Karpas-422 (cell line): ENCODE results near the gene XRCC3. TPM values are rescaled to one million over a fixed set of nuclear protein-coding genes. Genes with fewer than 3 reads are reported as not detected.
A peak's percentile ranks its signal among the peaks of the same experiment; 100 is the strongest.

Experiments used
- DNase-seq: peaks from one replicate; pipeline ENCODE4 v3.0.0-alpha.2; 2015
- H2AFZ ChIP-seq: fragments of 200-600 bp; sonication (generic); 2 replicates; pipeline ENCODE4 v1.6.1; 2014; ENCODE audit warnings: antibody characterized with exemption, low read length, mixed read lengths
- H3K27ac ChIP-seq: fragments of 200-600 bp; sonication (generic); 2 replicates; pipeline ENCODE4 v1.5.1; 2014; ENCODE audit warnings: mild to moderate bottlenecking, low read length, moderate library complexity
- H3K27me3 ChIP-seq: fragments of 200-600 bp; sonication (generic); 2 replicates; pipeline ENCODE4 v1.6.1; 2014; ENCODE audit warnings: low read length, mixed read lengths
- H3K36me3 ChIP-seq: fragments of 200-600 bp; sonication (generic); 2 replicates; pipeline ENCODE4 v1.6.1; 2014; ENCODE audit warnings: low read length, mixed read lengths; ENCODE audit not compliant: insufficient read depth
- H3K4me1 ChIP-seq: fragments of 200-600 bp; sonication (generic); 2 replicates; pipeline ENCODE4 v1.6.1; 2014; ENCODE audit warnings: mild to moderate bottlenecking, low read length, mixed read lengths
- H3K4me2 ChIP-seq: fragments of 200-600 bp; sonication (generic); 2 replicates; pipeline ENCODE4 v1.6.1; 2014; ENCODE audit warnings: low read length, low read depth, mild to moderate bottlenecking; ENCODE audit not compliant: poor library complexity, severe bottlenecking
- H3K4me3 ChIP-seq: fragments of 200-600 bp; sonication (generic); 2 replicates; pipeline ENCODE4 v1.5.1; 2014; ENCODE audit warnings: mild to moderate bottlenecking, antibody characterized with exemption, low read length, mixed read lengths
- H3K79me2 ChIP-seq: fragments of 200-600 bp; sonication (generic); 2 replicates; pipeline ENCODE4 v1.6.1; 2014; ENCODE audit warnings: mild to moderate bottlenecking, low read length, mixed read lengths
- H3K9ac ChIP-seq: fragments of 200-600 bp; sonication (generic); 2 replicates; pipeline ENCODE4 v1.6.0; 2014; ENCODE audit warnings: low read length
- H3K9me2 ChIP-seq: fragments of 200-600 bp; sonication (generic), shearing (Covaris generic); replicated peaks from 2 replicates; pipeline ENCODE4 v1.6.0; 2014; ENCODE audit warnings: mild to moderate bottlenecking, low read length, moderate library complexity; ENCODE audit not compliant: insufficient read depth
- H3K9me3 ChIP-seq: fragments of 300-700, 200-600 bp; sonication (generic); 2 replicates; pipeline ENCODE4 v1.6.1; 2014; ENCODE audit warnings: low read length, mixed read lengths
- H4K20me1 ChIP-seq: fragments of 200-600 bp; sonication (generic); 2 replicates; pipeline ENCODE4 v1.6.1; 2014; ENCODE audit warnings: mild to moderate bottlenecking, antibody characterized with exemption, low read length, low read depth; ENCODE audit not compliant: insufficient read depth
- total RNA-seq: library from RNA; depleted of rRNA; stranded (reverse); fragments of >200 nt; shearing (Covaris generic); gene quantifications from 2 replicates; pipeline ENCODE4 v1.2.3, GENCODE V29; 2014; ENCODE audit warnings: low replicate concordance

XRCC3 gene
- total RNA-seq, 1 experiment from 2014 or later, result 36.7 TPM

DNA sequence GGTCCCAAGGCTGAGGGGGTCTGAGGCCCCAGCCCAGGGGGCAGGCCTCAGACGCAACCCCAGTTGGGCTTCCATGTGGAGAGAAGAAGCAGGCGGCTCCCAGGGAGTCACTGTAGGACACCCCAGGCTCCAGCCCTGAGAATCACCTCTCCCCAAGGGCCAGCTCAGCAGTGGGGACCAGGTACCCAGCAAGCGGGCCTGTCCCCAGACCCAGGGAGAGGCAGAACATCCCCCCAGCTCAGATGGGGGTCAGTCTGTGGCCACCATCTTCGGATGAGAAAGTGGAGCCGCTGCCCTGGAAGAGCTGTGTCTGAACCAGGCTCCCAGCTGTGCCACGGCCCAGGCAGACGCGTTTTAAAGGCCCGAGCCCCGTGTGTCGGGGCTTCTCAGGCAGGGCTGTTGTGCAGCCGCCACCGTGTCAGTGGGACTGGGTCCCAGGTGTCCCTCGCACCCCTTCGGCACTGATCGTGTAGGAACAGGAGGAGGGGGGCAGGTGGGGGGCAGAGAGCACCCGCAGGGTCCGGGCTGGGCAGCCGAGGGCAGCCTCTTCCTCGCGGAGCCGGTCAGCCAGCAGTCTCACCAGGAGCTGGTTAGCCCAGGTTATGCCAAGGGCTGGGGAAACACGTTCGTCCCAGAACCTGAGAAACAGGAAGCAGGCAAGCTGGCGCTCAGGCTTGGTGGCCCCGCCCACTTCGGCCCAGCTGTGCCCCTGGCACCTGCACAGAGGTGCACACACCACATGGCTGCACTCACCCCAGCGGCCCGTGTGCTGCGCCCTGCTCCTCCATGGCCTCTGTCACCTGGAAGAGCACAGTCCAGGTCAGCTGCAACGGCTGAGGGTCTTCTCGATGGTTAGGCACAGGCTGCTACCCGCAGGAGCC lies 16.6 kb downstream of the XRCC3 start:
- DNase-seq, result peak; percentile 93
- Histone ChIP-seq H3K27ac (peak overlapping the region; percentile 77), H3K9ac (peak overlapping the region; percentile 22), H3K79me2 (peaks cover 11% of the 10 kb centered on the region), H4K20me1 (peaks cover 14% of the 10 kb centered on the region; the same call in 1 of the 2 replicates), H3K4me3 (no peak overlapping the region; the same call in 1 of the 2 replicates), H3K36me3 (peaks cover 25% of the 10 kb centered on the region), H2AFZ (no peak overlapping the region), H3K9me2 (no peaks in the 10 kb centered on the region), H3K4me2 (peak overlapping the region; percentile 35), H3K27me3 (no peaks in the 10 kb centered on the region), H3K4me1 (peaks cover 90% of the 10 kb centered on the region), H3K9me3 (no peaks in the 10 kb centered on the region)

DNA sequence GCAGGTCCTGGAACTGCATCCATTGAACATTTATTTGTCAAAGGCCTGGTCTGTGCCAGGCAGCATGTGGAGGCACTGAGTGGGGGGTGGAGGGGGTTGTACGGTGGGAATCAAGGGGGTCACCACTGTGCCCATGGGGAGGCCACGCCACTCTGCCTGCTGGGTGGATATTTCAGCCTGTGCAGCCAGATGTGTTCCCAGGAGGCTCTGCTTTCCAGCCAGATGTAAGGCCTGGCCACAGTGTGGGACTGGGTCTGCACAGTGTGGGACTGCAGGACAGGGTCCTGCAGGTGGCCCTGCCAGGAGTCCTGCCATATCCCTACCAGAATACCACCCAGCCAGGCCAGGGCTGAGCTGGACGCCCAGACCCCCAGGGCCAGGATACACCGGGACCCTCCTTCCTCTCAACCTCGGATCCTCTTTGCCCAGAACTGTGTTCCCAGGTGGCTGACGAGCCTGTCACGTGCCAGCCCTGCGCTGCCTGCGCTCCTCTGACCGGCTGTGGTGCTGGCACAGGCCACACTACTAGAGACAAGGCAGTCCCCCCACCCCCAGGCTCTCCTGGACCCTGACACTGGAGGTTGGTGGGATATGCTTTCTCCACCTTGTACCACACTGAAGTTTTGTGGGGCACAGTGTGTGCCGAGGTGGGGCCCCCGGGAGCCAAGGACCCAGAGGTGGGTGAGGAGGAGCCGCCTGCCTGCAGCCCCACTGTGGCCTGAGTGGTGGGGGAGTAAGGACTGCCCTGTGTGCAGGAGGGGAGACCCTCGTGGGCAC lies 17.5 kb downstream of the XRCC3 start:
- Histone ChIP-seq H3K27me3 (no peaks in the 10 kb centered on the region), H4K20me1 (peaks cover 17% of the 10 kb centered on the region; the same call in 1 of the 2 replicates), H3K36me3 (peaks cover 27% of the 10 kb centered on the region), H3K4me3 (no peak overlapping the region), H3K4me2 (peak overlapping the region; percentile 14), H3K79me2 (peaks cover 17% of the 10 kb centered on the region), H3K9me2 (no peaks in the 10 kb centered on the region), H2AFZ (no peak overlapping the region), H3K27ac (peak overlapping the region; percentile 77), H3K4me1 (peaks cover 88% of the 10 kb centered on the region), H3K9ac (peak overlapping the region; percentile 22; the same call in 1 of the 2 replicates), H3K9me3 (no peaks in the 10 kb centered on the region)
- no peak for DNase-seq

DNA sequence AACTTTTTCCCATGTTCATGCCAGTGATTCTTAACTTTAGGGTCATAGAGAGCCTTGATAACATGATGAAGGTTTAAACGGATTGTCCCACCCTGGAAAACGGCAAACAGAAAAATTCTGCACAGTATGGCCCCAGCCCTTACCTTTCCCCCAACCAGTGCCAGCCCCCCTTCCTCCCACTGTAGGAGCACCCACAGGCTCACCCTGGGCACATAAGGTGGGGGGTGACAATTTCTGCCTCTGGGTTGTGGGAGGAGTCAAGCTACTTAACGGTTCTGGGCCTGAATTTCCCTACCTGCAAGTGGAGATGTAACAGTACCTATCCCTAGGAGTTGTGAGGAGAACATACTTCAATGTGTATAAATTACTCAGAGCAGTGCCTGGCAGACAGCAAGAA lies 18.0 kb downstream of the XRCC3 start:
- H2AFZ ChIP-seq, result no peak overlapping the region
- H3K9ac ChIP-seq, result peak overlapping the region; percentile 22; the same call in 1 of the 2 replicates
- H3K9me3 ChIP-seq, result no peaks in the 10 kb centered on the region
- peak overlapping the region; percentile 14 for H3K4me2 ChIP-seq
- H4K20me1 ChIP-seq, result peaks cover 17% of the 10 kb centered on the region; the same call in 1 of the 2 replicates
- no peak overlapping the region for H3K4me3 ChIP-seq
- peak overlapping the region; percentile 77 for H3K27ac ChIP-seq
- H3K4me1 ChIP-seq, result peaks cover 88% of the 10 kb centered on the region
- peaks cover 17% of the 10 kb centered on the region for H3K79me2 ChIP-seq
- peak; percentile 62 for DNase-seq
- peaks cover 27% of the 10 kb centered on the region for H3K36me3 ChIP-seq
- no peaks in the 10 kb centered on the region for H3K27me3 ChIP-seq
- H3K9me2 ChIP-seq, result no peaks in the 10 kb centered on the region

DNA sequence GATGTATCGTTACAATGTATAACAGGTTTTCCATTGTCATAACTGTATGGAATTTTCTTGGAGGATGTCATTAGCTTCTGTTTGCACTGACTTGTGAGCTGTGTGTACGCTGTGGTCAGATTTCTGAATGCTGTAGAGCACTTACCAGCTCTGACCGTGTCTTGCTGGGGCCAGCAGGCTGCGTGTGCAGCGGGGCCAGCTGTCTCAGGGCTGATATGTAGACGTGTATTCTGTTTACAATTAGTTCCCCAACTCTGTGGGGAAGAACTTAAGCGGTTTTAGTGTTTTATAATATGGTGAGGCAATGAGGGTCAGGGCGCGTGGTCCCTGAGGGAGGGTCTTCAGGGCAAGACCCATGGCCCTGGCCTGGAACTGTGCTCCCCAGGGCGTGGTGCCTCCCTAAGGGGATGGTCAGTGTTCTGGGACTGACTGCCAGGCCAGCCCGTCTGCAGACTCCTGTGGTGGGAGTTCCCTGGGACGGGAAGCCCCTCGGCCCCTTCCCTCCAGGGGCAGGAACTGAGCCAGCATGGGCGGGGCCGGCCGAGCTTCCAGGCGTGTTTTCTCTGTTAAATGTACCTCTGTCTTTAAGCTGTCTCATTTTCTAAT lies 18.7 kb downstream of the XRCC3 start:
- Histone ChIP-seq H3K4me2 (no peak overlapping the region), H2AFZ (no peak overlapping the region), H3K27ac (peak overlapping the region; percentile 77), H3K36me3 (peaks cover 27% of the 10 kb centered on the region), H3K9me2 (no peaks in the 10 kb centered on the region), H3K27me3 (no peaks in the 10 kb centered on the region), H3K9me3 (no peaks in the 10 kb centered on the region), H3K4me1 (peaks cover 88% of the 10 kb centered on the region), H3K4me3 (no peak overlapping the region), H4K20me1 (peaks cover 17% of the 10 kb centered on the region; the same call in 1 of the 2 replicates), H3K79me2 (peaks cover 17% of the 10 kb centered on the region), H3K9ac (no peak overlapping the region)
- no peak for DNase-seq

DNA sequence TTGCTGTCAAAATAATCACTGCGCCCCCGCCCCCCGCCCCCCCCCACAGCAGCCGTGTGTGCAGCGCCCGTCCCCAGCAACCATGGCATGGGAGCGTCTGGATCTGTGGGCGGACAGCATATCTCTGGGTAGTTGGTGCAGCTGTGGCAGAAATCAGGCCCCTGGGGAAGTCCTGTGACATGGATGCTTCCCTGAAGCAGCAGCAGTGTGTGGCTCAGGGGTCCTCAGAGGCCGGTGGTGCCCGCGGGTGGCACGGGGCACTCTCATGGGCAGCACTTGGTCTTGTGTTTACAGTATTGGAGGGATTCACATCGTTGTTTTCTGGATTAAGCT lies 19.2 kb downstream of the XRCC3 start:
- H3K9me2 ChIP-seq, result no peaks in the 10 kb centered on the region
- peaks cover 88% of the 10 kb centered on the region for H3K4me1 ChIP-seq
- no peak overlapping the region; the same call in 1 of the 2 replicates for H3K9ac ChIP-seq
- DNase-seq, result peak; percentile 65
- peak overlapping the region; percentile 77 for H3K27ac ChIP-seq
- no peak overlapping the region for H3K4me3 ChIP-seq
- peaks cover 17% of the 10 kb centered on the region; the same call in 1 of the 2 replicates for H4K20me1 ChIP-seq
- H2AFZ ChIP-seq, result no peak overlapping the region
- no peak overlapping the region for H3K4me2 ChIP-seq
- H3K79me2 ChIP-seq, result peaks cover 17% of the 10 kb centered on the region
- no peaks in the 10 kb centered on the region for H3K9me3 ChIP-seq
- H3K36me3 ChIP-seq, result peaks cover 25% of the 10 kb centered on the region
- H3K27me3 ChIP-seq, result no peaks in the 10 kb centered on the region

DNA sequence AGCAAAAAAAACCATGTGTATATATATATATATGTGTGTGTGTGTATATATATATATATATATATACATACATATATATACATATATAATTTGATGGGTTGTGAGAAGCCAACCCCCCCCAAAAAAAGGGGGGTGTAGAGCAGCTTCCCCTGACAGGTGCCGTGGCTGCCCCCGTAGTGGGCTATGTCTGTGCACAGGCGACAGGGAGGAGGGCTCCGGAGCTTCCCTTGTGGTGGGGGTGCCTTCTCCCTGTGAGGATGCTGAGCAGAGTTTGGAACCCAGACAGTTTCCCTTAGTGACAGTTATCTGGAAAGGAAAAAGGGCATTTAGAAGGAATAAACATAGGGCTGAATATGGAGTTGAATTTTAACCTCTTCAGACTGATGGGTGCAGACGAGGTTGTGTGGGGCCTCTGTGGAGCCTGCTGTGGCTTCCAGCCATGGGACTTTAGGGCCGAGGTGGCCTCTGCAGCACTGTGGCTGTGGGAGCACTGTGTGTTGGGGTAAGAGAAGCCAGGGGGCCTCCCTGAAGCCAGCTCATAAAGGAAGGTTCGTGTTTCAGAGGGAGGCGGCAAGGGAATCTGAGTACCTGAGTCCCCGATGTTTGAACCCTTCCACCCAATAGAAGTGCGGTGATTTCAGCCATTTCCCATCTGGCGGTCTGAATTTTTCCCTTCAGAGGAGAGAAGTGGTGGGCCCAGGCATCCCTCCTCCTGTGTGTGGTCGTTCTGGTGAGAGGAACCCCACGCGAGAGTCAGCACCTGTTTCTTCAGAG lies 19.8 kb downstream of the XRCC3 start:
- Histone ChIP-seq H3K9ac (peak overlapping the region; percentile 8), H3K9me2 (no peaks in the 10 kb centered on the region), H3K4me2 (peak overlapping the region; percentile 10)

DNA sequence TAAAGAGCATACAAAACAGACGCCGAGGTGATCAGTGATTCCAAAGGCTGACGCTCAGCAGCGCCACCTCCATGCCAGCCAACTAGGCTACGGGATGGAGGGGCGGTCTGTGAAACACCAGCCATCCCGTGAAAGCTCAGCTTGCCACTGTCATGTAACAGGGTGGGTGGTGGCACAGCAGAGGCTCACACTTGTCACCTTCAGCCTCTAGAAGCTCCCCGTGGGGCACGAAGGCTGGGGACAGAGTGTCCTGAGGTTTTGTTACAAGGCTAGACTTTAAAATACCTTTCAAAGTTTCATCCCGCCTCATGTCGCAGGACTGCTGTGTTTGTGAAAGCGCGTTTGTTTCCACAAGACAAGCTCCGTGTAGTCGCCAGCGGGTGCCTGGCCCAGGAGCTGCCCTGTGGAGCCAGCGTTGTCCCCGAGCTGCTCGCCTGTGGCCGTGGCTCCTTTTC lies 20.7 kb downstream of the XRCC3 start:
- H3K4me1 ChIP-seq, result peaks cover 88% of the 10 kb centered on the region
- H3K9me2 ChIP-seq, result no peaks in the 10 kb centered on the region
- H3K9ac ChIP-seq, result no peak overlapping the region
- no peak for DNase-seq
- H2AFZ ChIP-seq, result no peak overlapping the region
- H4K20me1 ChIP-seq, result peaks cover 7% of the 10 kb centered on the region; the same call in 1 of the 2 replicates
- H3K4me3 ChIP-seq, result no peak overlapping the region
- peaks cover 27% of the 10 kb centered on the region for H3K79me2 ChIP-seq
- H3K4me2 ChIP-seq, result no peak overlapping the region
- H3K27me3 ChIP-seq, result no peaks in the 10 kb centered on the region
- H3K27ac ChIP-seq, result no peak overlapping the region
- H3K9me3 ChIP-seq, result no peaks in the 10 kb centered on the region
- peaks cover 21% of the 10 kb centered on the region for H3K36me3 ChIP-seq

More for the DNA sequence above, 19.8 kb downstream of the XRCC3 start:
- Histone ChIP-seq H3K27ac (peak overlapping the region; percentile 77), H3K79me2 (peaks cover 19% of the 10 kb centered on the region), H3K27me3 (no peaks in the 10 kb centered on the region), H3K36me3 (peaks cover 22% of the 10 kb centered on the region), H2AFZ (no peak overlapping the region), H3K4me3 (no peak overlapping the region), H4K20me1 (peaks cover 13% of the 10 kb centered on the region; the same call in 1 of the 2 replicates), H3K4me1 (peaks cover 88% of the 10 kb centered on the region), H3K9me3 (no peaks in the 10 kb centered on the region)
- DNase-seq, result peak; percentile 57
